GM04503 (cell line): Measurements from ENCODE around the gene CEP83.
A peak's percentile ranks its signal among the peaks of the same experiment; 100 is the strongest.

Experiments used
- DNase-seq: peaks from one replicate; pipeline ENCODE4 v3.0.0-alpha.2; 2012; ENCODE audit warnings: low read depth

CEP83 gene

GRCh38 chr12:94304566-94305061, 155.1 kb downstream of the CEP83 start:
- peak; percentile 51 for DNase-seq

GRCh38 chr12:94304012-94304411, 155.7 kb downstream of the CEP83 start:
- DNase-seq: no peak

GRCh38 chr12:94299846-94300245, 159.8 kb downstream of the CEP83 start:
- no peak for DNase-seq

- DNase-seq: no peak
Observed at GRCh38 chr12:94297876-94298505, 161.7 kb downstream of the CEP83 start.

- DNase-seq: no peak
Observed at GRCh38 chr12:94297096-94297699, 162.5 kb downstream of the CEP83 start.

GRCh38 chr12:94290353-94290752, 169.3 kb downstream of the CEP83 start:
- no peak for DNase-seq

GRCh38 chr12:94289461-94290312, 170.0 kb downstream of the CEP83 start:
- peak; percentile 77 for DNase-seq

- no peak for DNase-seq
Observed at GRCh38 chr12:94287245-94287628, 172.4 kb downstream of the CEP83 start.

- DNase-seq: no peak
Observed at GRCh38 chr12:94286583-94287244, 173.0 kb downstream of the CEP83 start.

- DNase-seq: no peak
Observed at GRCh38 chr12:94285943-94286582, 173.6 kb downstream of the CEP83 start.

- no peak for DNase-seq
Observed at GRCh38 chr12:94284859-94285258, 174.8 kb downstream of the CEP83 start.

GRCh38 chr12:94284046-94284445, 175.6 kb downstream of the CEP83 start:
- DNase-seq: no peak

- no peak for DNase-seq
Observed at GRCh38 chr12:94282675-94283074, 177.0 kb downstream of the CEP83 start.

GRCh38 chr12:94280063-94280462, 179.6 kb downstream of the CEP83 start:
- DNase-seq: no peak

- DNase-seq: no peak
Observed at GRCh38 chr12:94277426-94278000, 182.2 kb downstream of the CEP83 start.

GRCh38 chr12:94276725-94277124, 182.9 kb downstream of the CEP83 start:
- no peak for DNase-seq

- no peak for DNase-seq
Observed at GRCh38 chr12:94273272-94273671, 186.4 kb downstream of the CEP83 start.

GRCh38 chr12:94272280-94272679, 187.4 kb downstream of the CEP83 start:
- no peak for DNase-seq

- no peak for DNase-seq
Observed at GRCh38 chr12:94271351-94271750, 188.3 kb downstream of the CEP83 start.

GRCh38 chr12:94269316-94269999, 190.2 kb downstream of the CEP83 start:
- no peak for DNase-seq

- no peak for DNase-seq
Observed at GRCh38 chr12:94267921-94268471, 191.7 kb downstream of the CEP83 start.
